GM21381 (cell line): ENCODE results near the gene SOX8.
"Not testable (repeated sequence)": the region's sequence is repeated elsewhere in the genome, so short reads cannot be mapped to it uniquely, and the experiment has no call there.

Experiments
- ATAC-seq: cut with Tn5 transposase; IDR thresholded peaks from one replicate; pipeline ENCODE4 v1.9.1; 2021; ENCODE audit warnings: mild to moderate bottlenecking, moderate library complexity; ENCODE audit not compliant: unreplicated experiment

The SOX8 gene

DNA sequence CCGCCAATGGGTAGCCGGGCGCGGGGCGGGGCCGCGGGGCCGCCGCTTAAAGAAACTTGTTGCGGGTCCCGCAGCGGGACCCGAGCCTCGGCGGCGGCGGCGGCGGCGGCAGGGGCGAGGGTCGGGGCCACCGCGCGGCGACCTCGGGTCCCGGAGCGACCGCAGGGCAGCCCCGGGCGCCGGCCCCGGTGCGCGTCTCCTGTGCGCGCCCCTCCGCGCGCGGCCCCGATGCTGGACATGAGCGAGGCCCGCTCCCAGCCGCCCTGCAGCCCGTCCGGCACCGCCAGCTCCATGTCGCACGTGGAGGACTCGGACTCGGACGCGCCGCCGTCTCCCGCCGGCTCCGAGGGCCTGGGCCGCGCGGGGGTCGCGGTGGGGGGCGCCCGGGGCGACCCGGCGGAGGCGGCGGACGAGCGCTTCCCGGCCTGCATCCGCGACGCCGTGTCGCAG lies at the start of gene SOX8:
Gene SOX8, plus strand, starts transcription at position 76 of the 450 bp plus-strand sequence. Its CDS starts 153 bp downstream, at position 229.
- no peak for ATAC-seq

DNA sequence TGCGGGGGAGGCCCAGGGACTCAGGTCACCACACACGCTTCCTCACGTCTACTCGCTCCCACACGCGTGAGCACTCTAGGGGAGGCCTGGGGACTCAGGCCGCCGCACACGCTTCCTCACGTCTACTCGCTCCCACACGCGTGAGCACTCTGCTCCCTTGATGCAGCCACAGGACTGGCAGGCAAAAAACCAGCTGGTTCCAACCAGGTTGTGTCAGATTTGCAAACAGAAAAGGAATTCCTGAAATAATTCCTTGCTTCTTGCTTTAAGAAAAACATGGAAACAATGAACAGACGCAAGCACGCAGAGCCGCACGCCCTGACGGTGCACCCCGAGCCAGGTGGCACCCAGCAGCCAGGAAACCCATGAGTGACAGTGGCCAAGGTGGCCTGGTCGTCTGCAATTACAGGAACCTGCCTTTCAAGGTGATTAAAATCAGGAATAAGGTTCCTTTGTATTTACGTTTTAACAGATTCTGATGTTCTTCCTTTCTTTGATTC lies 48.7 kb upstream of the SOX8 start:
- no peak for ATAC-seq

DNA sequence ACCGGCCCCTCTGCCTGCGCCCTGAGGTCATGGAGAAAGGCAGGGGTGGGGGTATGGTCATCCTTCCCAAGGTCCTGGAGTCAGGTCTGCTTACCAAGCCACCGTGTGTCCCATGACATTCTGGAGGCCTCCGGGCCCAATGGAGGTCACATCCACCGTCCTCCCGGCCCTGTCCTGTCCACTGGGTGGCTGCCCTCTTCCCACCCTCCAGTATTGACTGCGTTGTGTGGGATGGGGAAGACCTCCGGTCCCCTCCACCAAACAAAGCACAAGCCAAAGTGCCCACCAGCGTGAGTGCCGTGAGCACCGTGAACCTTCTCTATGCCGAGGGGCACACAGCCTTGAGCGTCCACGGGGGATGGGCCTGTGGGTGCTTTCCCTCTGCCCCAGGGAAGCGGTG lies 48.0 kb upstream of the SOX8 start:
- ATAC-seq = no peak

DNA sequence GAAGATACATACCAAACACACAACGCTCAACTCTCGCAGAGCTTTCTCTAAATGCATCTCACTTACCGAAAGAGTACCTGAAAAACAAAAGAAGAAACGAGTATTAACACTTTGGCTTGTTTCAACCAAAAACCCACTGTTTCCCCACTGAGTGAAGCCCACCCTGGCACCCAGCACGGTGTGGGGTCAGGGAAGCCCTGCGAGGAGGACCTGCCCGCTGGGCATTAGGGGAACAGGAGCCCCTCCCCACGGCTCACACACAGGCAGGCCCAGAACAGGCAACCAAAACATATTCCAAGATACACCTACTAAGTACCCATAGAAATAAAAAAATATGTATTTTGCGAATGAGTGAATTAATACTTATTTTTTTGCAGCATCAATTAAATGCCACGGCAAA lies 47.4 kb upstream of the SOX8 start:
- ATAC-seq = no peak

DNA sequence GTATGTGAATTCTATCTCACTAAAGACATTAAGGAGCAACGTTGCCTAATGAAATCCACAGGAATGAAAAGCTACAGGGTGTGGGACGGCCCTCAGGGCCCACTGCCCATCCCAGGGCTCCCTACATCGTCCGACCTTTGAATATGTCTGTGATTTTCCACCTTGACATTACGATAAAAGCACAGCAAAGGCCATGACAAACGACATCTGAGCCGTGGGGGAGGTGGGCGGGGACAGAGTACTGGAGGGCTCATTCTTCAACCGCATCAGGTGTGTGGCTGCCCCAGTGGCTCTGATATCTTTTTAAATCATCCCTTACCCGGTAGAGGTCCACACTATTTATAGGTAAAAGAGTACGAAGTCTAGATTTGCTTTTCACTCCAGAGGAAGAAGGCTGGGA lies 45.9 kb upstream of the SOX8 start:
- ATAC-seq = no peak

DNA sequence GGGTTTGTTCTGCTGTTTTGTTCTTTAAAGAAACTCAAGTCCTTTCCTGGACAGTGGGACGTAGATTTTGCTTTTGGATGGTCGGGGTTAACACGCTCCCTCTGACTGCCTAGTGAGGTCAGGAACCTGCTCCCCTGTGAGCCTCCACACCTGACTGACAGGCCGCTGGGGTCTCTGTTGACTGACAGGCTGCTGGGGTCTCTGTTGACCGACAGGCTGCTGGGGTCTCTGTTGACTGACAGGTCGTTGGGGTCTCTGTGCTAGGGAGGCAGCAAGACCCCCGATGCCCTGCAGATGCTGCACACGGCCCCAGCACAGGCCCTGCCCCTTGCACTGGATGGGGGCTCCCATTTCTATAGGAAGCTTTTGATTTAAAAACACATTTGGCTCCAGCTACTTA lies 44.3 kb upstream of the SOX8 start:
- no peak for ATAC-seq

DNA sequence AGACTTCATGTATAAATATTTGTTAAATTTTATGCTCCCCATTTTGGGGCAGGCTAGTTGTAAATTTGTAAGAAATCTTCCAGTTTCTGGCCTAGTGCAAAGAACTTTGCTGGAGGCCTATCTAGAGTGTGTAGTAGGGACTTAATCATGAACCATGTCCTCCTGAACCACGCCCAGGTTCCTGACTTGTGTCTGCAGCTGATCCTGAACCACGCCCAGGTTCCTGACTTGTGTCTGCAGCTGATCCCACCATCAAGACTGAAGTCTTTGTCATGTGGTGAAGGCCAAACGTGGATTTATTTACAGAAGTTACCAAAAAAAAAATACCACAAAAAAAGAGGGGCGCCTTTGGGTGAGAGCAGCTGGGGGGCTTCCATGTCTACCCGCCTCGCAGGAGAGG lies 43.8 kb upstream of the SOX8 start:
- no peak for ATAC-seq

DNA sequence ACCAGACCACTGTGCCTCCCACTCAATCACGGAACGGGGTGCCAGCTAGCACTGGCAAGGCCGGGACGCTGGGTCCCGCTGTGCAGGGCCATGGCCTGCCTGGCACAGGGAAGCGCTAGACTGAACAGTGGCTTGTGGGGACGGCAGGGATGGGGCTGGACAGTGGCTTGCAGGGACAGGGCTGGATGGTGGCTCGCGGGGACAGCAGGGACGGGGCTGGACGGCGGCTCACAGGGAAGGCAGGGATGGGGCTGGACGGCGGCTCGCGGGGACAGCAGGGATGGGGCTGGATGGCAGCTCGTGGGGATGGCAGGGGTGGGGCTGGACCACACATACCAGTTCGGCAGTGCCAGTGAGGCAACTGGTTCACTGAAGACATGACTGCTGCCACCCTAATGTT lies 43.4 kb upstream of the SOX8 start:
- ATAC-seq = no peak

DNA sequence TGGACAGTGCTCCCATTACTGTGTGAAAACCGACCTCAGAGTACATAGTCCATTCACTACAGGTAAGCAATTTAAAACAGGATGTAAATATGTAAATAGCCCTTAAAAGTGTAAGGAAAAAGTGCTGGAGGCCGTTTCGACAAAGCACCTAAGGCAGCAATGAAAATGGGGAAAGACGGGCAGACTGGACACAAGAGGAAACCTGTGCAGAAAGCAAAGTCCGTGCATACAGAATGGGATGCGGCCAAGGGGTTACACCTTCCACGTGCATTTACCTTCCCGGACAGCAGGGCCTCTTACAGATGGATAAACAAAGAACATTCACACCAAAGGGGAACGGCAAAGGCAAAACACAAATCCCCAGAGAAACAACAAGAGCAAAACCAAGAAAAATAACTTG lies 42.8 kb upstream of the SOX8 start:
- ATAC-seq = no peak

DNA sequence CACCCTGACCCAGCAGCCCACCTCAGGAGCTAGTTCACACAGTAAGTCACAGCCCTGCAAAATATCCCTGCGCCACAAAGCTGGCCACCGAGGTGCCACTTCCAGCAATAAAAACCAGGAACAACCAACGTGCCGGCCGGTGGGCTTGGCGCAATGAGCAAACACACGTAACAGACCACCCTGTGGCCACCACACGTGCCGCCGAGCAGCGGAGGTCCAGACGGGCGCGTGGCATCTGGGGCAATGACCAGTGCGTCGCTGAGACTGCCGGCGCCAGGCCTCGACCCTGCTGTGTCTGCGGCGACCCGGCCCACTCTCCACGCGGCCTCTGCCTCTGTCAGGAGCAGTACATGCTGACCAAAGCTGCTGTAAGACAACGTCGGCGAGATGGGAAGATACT lies 42.3 kb upstream of the SOX8 start:
- ATAC-seq = no peak

DNA sequence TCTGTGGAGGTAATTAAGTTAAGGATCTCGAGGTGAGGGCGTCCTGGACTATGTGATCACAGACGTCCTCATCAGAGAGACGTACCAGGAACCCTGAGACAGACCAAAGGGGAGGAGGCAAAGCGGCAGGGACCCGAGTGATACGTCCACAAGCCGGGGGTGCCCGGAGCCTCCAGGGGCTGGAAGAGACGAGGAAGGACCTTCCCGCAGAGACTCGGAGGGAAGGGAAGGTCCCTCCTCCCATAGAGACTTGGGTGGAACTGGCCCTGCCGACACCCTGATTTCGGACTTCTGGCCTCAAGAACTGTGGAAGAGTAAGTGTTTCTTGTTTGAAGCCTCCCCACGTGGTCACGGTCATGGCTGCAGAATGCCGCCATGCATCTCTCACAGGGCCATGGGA lies 41.6 kb upstream of the SOX8 start:
- ATAC-seq = no peak

DNA sequence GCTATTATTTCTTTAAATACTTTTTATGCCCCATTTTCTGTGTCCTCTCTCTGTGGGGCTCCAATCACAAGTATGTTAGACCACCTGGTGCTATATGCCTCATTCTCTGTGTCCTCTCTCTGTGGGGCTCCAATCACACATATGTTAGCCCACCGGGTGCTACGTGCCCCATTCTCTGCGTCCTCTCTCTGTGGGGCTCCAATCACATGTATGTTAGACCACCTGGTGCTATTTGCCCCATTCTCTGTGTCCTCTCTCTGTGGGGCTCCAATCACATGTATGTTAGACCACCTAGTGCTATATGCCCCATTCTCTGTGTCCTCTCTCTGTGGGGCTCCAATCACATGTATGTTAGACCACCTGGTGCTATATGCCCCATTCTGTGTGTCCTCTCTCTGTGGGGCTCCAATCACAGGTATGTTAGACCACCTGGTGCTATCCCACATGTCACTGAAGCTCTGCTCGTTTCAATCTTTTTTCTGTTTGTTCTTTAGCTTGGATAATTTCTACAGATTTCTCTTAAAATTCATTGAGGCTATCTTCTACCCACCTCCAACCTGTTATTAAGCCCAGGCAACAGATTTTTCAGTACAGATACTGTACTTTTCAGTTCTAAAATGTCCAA lies 39.0 kb upstream of the SOX8 start:
- ATAC-seq = no peak

DNA sequence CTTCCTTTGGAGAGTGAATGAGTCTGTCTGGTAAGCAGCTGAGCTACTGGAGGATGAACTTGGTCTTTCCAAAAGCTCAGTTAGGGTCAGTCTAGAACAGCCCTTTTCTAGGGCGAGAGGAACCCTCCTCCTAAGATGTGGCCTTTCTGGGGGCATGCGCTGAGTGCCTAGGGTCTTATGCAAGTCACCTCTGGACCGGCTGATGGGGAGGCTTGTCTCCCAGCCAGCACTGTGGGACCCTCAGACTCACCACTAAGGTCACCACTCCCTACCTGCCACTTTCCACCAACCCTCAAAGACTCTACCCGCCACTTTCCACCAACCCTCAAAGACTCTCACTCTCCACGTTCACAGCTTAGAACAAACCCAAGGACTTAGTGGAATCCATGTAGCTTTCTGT lies 37.6 kb upstream of the SOX8 start:
- ATAC-seq = no peak

DNA sequence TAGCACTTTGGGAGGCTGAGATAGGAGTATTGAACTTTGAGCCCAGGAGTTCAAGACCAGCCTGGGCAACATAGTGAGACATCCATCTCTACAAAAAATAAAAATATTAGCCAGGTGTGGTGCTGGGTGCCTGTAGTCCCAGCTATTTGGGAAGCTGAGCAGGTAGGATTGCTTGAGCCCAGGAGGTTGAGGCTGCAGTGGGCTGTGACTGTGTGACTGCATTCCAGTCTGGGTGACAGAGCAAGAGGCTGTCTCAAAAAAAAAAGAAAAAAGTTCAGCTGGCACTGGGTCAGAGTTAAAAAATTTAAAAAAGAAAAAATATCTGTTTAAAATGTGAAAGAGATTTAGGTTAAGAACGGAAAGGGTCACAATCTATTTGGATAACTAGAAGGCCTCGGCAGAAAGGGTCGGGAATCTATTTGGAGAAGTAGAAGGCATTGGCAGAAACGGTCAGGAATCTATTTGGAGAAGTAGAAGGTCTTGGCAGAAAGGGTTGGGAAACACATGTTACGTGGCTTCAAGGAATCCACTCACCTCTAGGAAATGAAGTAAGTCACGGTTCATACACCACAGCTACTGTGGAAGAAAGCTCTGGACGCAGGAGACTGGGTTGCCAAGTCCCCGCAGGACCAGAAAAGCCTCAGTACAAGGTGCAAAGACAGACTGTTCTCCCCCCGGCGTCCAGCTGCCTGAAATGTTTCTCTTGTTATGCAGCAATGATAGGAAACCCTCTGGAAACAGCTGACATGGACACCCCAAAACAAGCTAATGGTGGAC lies 36.1 kb upstream of the SOX8 start:
- ATAC-seq = no peak

DNA sequence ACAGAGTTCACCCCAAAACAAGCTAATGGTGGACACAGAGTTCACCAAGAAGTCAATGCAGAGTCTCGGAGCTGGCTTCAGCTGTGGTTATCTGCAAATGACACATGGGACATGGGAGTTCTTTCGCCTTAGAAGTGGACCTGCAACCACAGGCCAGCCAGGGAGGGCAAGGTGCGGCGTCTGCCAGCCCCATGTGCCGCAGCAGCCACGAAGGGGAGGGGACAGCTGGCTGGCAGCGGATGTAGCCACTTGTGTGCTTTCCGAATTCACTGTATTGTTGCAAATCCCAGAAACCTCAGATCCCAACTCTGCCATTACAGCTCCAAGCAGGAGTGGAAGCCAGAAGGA lies 35.5 kb upstream of the SOX8 start:
- no peak for ATAC-seq

DNA sequence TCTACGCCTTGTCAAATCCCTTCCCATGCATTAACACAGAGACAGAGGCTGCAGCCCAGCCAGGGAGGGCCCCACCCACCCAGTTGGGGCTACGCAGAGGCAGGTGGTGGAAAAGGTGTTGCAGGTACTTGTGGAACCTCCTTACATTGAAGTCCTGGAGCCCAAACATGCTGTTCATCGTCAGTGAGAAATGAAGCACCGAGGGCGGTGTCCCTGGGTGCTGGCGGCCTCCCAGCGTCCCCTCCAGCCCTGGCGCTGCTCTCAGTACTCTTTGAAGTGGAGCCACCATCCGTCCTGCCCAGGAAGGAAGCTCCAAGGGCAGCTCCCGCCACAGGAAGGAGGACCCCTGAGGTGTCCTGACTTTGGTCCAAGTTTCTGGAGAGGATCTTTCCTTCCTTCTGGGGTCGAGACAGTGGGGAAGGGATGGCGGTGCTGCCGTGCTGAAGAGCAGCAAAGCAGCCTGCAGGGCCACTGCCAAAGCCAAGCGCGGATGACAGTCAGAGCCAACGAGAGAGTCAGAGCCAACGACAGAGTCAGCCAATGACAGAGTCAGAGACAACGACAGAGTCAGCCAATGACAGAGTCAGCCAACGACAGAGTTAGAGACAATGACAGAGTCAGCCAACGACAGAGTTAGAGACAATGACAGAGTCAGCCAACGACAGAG lies 34.2 kb upstream of the SOX8 start:
- no peak for ATAC-seq

DNA sequence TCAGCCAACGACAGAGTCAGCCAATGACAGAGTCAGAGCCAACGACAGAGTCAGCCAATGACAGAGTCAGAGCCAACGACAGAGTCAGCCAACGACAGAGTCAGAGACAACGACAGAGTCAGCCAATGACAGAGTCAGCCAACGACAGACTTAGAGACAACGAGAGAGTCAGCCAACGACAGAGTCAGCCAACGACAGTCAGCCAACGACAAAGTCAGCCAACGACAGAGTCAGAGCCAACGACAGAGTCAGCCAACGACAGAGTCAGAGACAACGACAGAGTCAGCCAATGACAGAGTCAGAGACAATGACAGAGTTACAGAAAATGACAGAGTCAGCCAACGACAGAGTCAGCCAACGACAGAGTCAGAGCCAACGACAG lies 33.7 kb upstream of the SOX8 start:
- ATAC-seq = not testable (repeated sequence)

DNA sequence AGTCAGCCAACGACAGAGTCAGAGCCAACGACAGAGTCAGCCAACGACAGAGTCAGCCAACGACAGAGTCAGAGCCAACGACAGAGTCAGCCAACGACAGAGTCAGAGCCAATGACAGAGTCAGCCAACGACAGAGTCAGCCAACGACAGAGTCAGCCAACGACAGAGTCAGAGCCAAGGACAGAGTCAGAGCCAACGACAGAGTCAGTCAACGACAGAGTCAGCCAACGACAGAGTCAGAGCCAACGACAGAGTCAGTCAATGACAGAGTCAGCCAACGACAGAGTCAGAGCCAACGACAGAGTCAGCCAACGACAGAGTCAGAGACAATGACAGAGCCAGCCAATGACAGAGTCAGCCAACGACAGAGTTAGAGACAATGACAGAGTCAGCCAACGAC lies 32.8 kb upstream of the SOX8 start:
- ATAC-seq = not testable (repeated sequence)

DNA sequence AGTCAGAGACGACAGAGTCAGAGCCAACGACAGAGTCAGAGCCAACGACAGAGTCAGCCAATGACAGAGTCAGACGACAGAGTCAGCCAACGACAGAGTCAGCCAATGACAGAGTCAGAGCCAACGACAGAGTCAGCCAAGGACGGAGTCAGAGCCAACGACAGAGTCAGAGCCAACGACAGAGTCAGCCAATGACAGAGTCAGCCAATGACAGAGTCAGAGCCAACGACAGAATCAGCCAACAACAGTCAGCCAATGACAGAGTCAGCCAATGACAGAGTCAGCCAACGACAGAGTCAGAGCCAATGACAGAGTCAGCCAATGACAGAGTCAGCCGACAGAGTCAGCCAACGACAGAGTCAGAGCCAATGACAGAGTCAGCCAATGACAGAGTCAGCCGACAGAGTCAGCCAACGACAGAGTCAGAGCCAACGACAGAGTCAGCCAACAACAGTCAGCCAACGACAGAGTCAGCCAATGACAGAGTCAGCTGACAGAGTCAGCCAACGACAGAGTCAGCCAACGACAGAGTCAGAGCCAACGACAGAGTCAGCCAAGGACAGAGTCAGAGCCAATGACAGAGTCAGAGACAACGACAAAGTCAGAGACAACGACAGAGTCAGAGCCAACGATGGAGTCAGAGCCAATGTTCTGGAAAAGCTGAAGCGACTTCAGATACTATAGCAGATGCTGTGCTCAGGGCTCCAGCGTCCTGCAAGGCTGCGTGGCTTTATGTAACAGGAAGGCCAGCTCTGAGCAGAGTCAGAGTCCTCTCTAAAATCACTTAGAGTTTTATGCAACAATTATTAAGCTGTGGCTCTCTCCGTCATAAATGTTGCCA lies 30.6 kb upstream of the SOX8 start:
- not testable (repeated sequence) for ATAC-seq

DNA sequence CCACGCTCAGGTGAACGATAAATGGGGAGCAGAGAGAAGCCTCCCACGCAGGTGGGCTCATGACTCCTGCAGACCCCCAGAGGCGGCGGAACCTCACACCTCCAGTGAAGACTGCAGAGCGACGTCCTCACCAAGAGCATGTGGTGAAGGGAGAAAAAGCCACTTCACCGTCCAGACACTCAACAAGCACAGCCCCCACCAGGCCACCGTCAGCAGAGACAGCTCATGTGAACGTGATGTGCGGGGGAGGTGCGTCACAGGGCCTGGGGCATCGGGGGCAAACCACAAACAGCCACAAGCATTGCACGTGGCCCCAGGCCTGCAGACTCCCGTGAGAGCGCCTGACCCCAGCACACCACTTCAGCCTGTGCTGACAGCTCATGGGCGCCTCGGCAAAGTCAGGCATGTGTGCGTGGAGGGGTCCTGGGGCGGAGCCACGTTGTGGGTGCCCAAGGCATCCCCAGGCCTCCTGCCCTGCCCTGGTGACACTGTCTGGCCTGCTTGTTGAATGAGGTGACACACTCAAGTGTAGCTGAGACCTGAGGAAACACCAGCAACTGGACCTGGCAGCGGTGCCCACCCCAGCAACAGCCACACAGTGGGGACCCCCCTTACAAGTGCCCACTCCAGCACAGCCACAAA lies 29.8 kb upstream of the SOX8 start:
- no peak for ATAC-seq

DNA sequence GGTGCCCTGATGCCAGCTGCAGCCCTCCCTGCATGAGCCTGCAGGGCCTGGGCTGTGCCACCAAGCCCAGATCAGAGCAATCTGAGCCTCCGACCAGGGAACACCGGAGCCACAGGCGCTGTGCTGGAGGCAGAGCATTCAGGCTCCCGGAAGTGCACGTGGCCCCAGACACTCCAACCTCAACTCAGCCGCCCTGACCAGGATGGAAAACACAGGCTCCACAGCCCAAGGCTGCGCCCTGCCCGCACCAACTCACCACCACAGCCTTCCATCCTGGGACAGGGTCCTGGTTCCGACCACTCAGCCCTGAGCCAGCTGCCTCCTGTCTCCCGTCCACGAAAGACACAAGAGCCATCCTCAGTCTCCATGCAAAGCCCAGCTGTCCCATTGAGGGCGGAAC lies 29.2 kb upstream of the SOX8 start:
- no peak for ATAC-seq
